GM12878 (cell line): ENCODE data around the gene CACNA2D3. TPM values are rescaled to one million over a fixed set of nuclear protein-coding genes. Genes with fewer than 3 reads are reported as not detected.

ENCODE experiments used
- ATF7 ChIP-seq: fragments of 450-650 bp; IDR thresholded peaks from 2 replicates; pipeline ENCODE4 v1.6.1; 2016; ENCODE audit warnings: low read depth, mild to moderate bottlenecking
- BMI1 ChIP-seq: fragments of 450-650 bp; IDR thresholded peaks from 2 replicates; pipeline ENCODE4 v1.6.1; 2016; ENCODE audit warnings: mild to moderate bottlenecking, moderate library complexity, borderline replicate concordance
- CREM ChIP-seq: IDR thresholded peaks from 2 replicates; pipeline ENCODE4 v1.6.1; 2014; ENCODE audit warnings: antibody characterized with exemption, low read depth
- NR2C1 ChIP-seq: fragments of 450-650 bp; IDR thresholded peaks from 2 replicates; pipeline ENCODE4 v1.6.1; 2017; ENCODE audit warnings: antibody characterized with exemption, mild to moderate bottlenecking, moderate library complexity
- SMAD1 ChIP-seq: fragments of 450-650 bp; IDR thresholded peaks from 2 replicates; pipeline ENCODE4 v1.6.1; 2018; ENCODE audit warnings: mild to moderate bottlenecking, low read depth; ENCODE audit not compliant: partially characterized antibody
- TBL1XR1 ChIP-seq: IDR thresholded peaks from 2 replicates; pipeline ENCODE4 v1.6.1; 2012; ENCODE audit warnings: low read depth, low read length, improper control_type of control experiment
- ZNF274 ChIP-seq: IDR thresholded peaks from one replicate; pipeline ENCODE4 v1.8.0; 2011; ENCODE audit not compliant: insufficient read length, insufficient read depth
- polyA plus RNA-seq, 11 experiments: library from polyadenylated mRNA; depleted of rRNA in 4 of 11; unstranded in 6 of 11; stranded (reverse) in 5 of 11; fragments of >200 nt; fragmentation: Nextera tagmentation in 4 of 11; fragmentation: Illumina TruSeq in 1 of 11; extraction: Ambion mirVana in 4 of 11; extraction: Trizol in 1 of 11; gene quantifications; 1 replicate in 1 of 11; 2 replicates in 10 of 11; pipeline versions ENCODE4 v1.2.1 to v1.2.3, GENCODE V29; 2011 to 2016; ENCODE audit warnings: inconsistent platforms in 2 of 11, missing spikeins in 2 of 11, low read depth in 1 of 11
- total RNA-seq, 4 experiments: library from RNA; depleted of rRNA in 3 of 4; stranded (reverse); fragments of >200 nt in 3 of 4; fragmentation: Illumina TruSeq in 1 of 4; extraction: Trizol in 1 of 4; gene quantifications; 2 replicates each; pipeline versions ENCODE4 v1.2.1 to v1.2.3, GENCODE V29; 2013 to 2021
- TF ChIP-seq, protein P1 (sequence below): fragments of 450-650 bp; IDR thresholded peaks from 2 replicates; pipeline ENCODE4 v1.6.1; 2016; ENCODE audit warnings: mild to moderate bottlenecking, moderate library complexity, borderline replicate concordance
- TF ChIP-seq, protein P2 (sequence below): fragments of 450-650 bp; IDR thresholded peaks from 2 replicates; pipeline ENCODE4 v1.6.1; 2014; ENCODE audit warnings: mild to moderate bottlenecking

CACNA2D3 gene
- total and polyA plus RNA-seq, 10 of the 15 experiments (the other 5 are each of a cell fraction or from before 2014, with no cell fraction given): not detected

DNA sequence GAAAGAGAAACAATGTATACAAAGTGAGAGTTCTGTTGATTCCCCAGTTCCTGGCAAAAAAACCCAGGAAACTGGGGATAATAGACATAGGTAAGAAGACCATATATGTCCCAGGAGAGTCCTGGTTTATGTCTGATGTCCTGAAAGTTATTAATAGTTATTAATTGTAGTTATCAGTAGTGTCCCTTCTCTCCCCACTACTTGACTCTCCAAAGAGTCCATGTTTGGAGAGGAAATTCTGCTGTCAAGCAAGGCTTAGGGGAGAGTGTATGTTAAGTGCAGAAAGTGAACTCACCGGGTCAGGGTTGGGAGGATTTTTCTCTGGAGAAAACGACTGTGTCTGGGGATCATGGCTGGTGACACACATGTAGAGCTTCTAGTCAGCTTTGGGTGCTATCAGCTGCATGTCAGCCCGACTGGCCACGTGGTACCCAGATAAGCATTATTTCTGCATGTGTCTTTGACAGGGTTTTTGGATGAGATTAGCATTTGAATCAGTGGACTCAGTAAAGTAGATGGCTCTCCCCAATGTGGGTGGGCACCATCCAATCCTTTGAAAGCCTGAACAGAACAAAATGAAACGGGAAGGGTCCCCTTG, 80.4 kb downstream of the CACNA2D3 start (continued):
- TF ChIP-seq, protein P1, sequence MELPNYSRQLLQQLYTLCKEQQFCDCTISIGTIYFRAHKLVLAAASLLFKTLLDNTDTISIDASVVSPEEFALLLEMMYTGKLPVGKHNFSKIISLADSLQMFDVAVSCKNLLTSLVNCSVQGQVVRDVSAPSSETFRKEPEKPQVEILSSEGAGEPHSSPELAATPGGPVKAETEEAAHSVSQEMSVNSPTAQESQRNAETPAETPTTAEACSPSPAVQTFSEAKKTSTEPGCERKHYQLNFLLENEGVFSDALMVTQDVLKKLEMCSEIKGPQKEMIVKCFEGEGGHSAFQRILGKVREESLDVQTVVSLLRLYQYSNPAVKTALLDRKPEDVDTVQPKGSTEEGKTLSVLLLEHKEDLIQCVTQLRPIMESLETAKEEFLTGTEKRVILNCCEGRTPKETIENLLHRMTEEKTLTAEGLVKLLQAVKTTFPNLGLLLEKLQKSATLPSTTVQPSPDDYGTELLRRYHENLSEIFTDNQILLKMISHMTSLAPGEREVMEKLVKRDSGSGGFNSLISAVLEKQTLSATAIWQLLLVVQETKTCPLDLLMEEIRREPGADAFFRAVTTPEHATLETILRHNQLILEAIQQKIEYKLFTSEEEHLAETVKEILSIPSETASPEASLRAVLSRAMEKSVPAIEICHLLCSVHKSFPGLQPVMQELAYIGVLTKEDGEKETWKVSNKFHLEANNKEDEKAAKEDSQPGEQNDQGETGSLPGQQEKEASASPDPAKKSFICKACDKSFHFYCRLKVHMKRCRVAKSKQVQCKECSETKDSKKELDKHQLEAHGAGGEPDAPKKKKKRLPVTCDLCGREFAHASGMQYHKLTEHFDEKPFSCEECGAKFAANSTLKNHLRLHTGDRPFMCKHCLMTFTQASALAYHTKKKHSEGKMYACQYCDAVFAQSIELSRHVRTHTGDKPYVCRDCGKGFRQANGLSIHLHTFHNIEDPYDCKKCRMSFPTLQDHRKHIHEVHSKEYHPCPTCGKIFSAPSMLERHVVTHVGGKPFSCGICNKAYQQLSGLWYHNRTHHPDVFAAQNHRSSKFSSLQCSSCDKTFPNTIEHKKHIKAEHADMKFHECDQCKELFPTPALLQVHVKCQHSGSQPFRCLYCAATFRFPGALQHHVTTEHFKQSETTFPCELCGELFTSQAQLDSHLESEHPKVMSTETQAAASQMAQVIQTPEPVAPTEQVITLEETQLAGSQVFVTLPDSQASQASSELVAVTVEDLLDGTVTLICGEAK: no peak
- TF ChIP-seq SMAD1 (no peak), BMI1 (no peak), NR2C1 (no peak), TBL1XR1 (no peak), ATF7 (no peak), ZNF274 (no peak), CREM (no peak)
- TF ChIP-seq, protein P2, sequence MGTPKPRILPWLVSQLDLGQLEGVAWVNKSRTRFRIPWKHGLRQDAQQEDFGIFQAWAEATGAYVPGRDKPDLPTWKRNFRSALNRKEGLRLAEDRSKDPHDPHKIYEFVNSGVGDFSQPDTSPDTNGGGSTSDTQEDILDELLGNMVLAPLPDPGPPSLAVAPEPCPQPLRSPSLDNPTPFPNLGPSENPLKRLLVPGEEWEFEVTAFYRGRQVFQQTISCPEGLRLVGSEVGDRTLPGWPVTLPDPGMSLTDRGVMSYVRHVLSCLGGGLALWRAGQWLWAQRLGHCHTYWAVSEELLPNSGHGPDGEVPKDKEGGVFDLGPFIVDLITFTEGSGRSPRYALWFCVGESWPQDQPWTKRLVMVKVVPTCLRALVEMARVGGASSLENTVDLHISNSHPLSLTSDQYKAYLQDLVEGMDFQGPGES: no peak
- TF ChIP-seq, all 136 proteins: peak for 0
